Upper lobe of right lung (tissue), 1 donor: ENCODE data around the gene SUSD4. TPM values are rescaled to one million over a fixed set of nuclear protein-coding genes. Genes with fewer than 3 reads are reported as not detected.

Source experiments
- ATAC-seq: fragments of 200-7000 bp; cut with Tn5 transposase; one replicate; pipeline ENCODE4 v1.9.1; 2020; ENCODE audit warnings: mild to moderate bottlenecking, moderate library complexity
- DNase-seq: peaks from one replicate; pipeline ENCODE4 v3.0.0-alpha.2; 2020
- H3K27ac ChIP-seq: fragments of 200-600 bp; one replicate; pipeline ENCODE4 v1.8.0; 2022
- H3K27me3 ChIP-seq: fragments of 200-600 bp; one replicate; pipeline ENCODE4 v1.8.0; 2022; ENCODE audit warnings: mild to moderate bottlenecking
- H3K36me3 ChIP-seq: fragments of 200-600 bp; one replicate; pipeline ENCODE4 v1.8.0; 2022
- H3K4me1 ChIP-seq: fragments of 200-600 bp; one replicate; pipeline ENCODE4 v1.8.0; 2022
- H3K4me3 ChIP-seq: fragments of 200-600 bp; one replicate; pipeline ENCODE4 v1.8.0; 2022; ENCODE audit warnings: mild to moderate bottlenecking
- H3K9me3 ChIP-seq: fragments of 200-600 bp; one replicate; pipeline ENCODE4 v1.8.0; 2022
- CTCF ChIP-seq: fragments of 200-600 bp; IDR thresholded peaks from one replicate; pipeline ENCODE4 v1.8.0; 2022; ENCODE audit warnings: antibody characterized with exemption
- intact Hi-C: fragments of 100-400 bp; cut with DNase I; formaldehyde crosslinking; loops from one replicate; pipeline ENCODE4 v1.11.0; 2022
- total RNA-seq: library from RNA; stranded (reverse); fragmentation: NEBNext Ultra II Directional; extraction: Animal tissue kit (Norgen Biotek cat#: 25700); gene quantifications from one replicate; pipeline ENCODE4 v1.2.1, GENCODE V29; 2021
- donor health status: DM: no; HTN: yes; CAD: no; lungs with severe emphysema.

Gene SUSD4
- total RNA-seq, 1 donor from 2014 or later: 2.2 TPM

GRCh38 chr1:223248001-223248769 is 115.8 kb downstream of the SUSD4 start:
- ATAC-seq (peak; percentile 34), DNase-seq (no peak)
- Histone ChIP-seq H3K27ac (no peak overlapping the region), H3K4me1 (no peaks in the 10 kb centered on the region), H3K4me3 (no peak overlapping the region), H3K9me3 (no peaks in the 10 kb centered on the region), H3K27me3 (peaks cover 3% of the 10 kb centered on the region), H3K36me3 (no peaks in the 10 kb centered on the region)
- TF ChIP-seq CTCF: no peak
- intact Hi-C loops: no loop called here

DNA sequence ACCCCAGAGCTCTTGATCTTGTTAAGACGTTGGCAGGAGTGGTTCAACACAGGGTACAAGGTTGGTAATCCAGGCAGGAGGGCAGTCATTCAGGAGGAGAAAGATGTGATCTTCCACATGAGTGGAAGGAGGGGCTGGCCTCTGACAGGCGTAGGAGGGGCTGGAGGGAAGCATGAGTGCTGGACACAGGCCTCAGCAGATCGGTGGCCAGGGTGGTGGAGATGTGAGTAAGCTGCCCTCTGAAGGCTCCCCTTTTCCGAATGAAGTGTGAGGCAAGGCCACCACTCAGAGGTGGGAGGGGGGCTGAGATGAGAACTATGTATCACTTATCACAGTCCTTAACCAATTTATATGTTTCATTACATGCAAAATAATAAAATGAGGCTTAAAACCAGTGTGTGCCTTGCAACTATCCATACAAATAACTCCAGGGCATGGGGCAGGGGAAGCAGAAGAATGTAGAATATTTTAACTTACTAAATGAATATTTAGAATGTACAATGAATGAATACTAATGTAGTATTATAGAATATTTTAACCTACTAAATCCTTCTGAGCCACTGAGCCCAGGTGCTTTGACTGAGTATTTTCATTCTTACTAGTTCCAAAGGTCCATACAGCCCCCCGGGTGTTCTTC is 117.4 kb downstream of the SUSD4 start:
- intact Hi-C loops: no loop called here
- DNase-seq (no peak), ATAC-seq (no peak)
- no peaks in the 10 kb centered on the region for H3K4me1 ChIP-seq
- no peaks in the 10 kb centered on the region for H3K9me3 ChIP-seq
- H3K27me3 ChIP-seq: peaks cover 3% of the 10 kb centered on the region
- TF ChIP-seq CTCF: no peak
- no peak overlapping the region for H3K27ac ChIP-seq
- no peaks in the 10 kb centered on the region for H3K36me3 ChIP-seq
- H3K4me3 ChIP-seq: no peak overlapping the region

GRCh38 chr1:223245983-223246382 is 118.0 kb downstream of the SUSD4 start:
- no peak overlapping the region for H3K27ac ChIP-seq
- no peak overlapping the region for H3K4me3 ChIP-seq
- H3K27me3 ChIP-seq: peaks cover 3% of the 10 kb centered on the region
- no peaks in the 10 kb centered on the region for H3K4me1 ChIP-seq
- DNase-seq (no peak), ATAC-seq (no peak)
- intact Hi-C loops: no loop called here
- H3K9me3 ChIP-seq: no peaks in the 10 kb centered on the region
- TF ChIP-seq CTCF: no peak
- H3K36me3 ChIP-seq: no peaks in the 10 kb centered on the region

- Histone ChIP-seq H3K4me3 (no peak overlapping the region), H3K27ac (no peak overlapping the region), H3K4me1 (no peaks in the 10 kb centered on the region), H3K36me3 (no peaks in the 10 kb centered on the region), H3K9me3 (no peaks in the 10 kb centered on the region), H3K27me3 (peaks cover 3% of the 10 kb centered on the region)
- DNase-seq: no peak
- intact Hi-C loops: no loop called here
- TF ChIP-seq CTCF: no peak
- ATAC-seq: no peak
Observed at GRCh38 chr1:223245411-223245810, 118.6 kb downstream of the SUSD4 start.

- no peaks in the 10 kb centered on the region for H3K9me3 ChIP-seq
- DNase-seq: no peak
- H3K27ac ChIP-seq: no peak overlapping the region
- ATAC-seq: peak; percentile 53
- intact Hi-C loops: no loop called here
- peaks cover 3% of the 10 kb centered on the region for H3K27me3 ChIP-seq
- no peaks in the 10 kb centered on the region for H3K4me1 ChIP-seq
- no peaks in the 10 kb centered on the region for H3K36me3 ChIP-seq
- TF ChIP-seq CTCF: peak; percentile 27
- H3K4me3 ChIP-seq: no peak overlapping the region
Observed at GRCh38 chr1:223244366-223245103, 119.4 kb downstream of the SUSD4 start.
